Ecto neural progenitor cell (in vitro differentiated cells): ENCODE measurements around the gene CFAP65.

Experiments used
- DNase-seq: peaks from one replicate; pipeline ENCODE4 v3.0.0-alpha.2; 2018; ENCODE audit warnings: low spot score

CFAP65 gene

GRCh38 chr2:219041252-219041651, at the start of gene CFAP65:
Gene CFAP65, minus strand, starts transcription at chr2:219041516. Its CDS starts 2,468 bp downstream, at chr2:219039048.
- DNase-seq = peak; percentile 80

DNA sequence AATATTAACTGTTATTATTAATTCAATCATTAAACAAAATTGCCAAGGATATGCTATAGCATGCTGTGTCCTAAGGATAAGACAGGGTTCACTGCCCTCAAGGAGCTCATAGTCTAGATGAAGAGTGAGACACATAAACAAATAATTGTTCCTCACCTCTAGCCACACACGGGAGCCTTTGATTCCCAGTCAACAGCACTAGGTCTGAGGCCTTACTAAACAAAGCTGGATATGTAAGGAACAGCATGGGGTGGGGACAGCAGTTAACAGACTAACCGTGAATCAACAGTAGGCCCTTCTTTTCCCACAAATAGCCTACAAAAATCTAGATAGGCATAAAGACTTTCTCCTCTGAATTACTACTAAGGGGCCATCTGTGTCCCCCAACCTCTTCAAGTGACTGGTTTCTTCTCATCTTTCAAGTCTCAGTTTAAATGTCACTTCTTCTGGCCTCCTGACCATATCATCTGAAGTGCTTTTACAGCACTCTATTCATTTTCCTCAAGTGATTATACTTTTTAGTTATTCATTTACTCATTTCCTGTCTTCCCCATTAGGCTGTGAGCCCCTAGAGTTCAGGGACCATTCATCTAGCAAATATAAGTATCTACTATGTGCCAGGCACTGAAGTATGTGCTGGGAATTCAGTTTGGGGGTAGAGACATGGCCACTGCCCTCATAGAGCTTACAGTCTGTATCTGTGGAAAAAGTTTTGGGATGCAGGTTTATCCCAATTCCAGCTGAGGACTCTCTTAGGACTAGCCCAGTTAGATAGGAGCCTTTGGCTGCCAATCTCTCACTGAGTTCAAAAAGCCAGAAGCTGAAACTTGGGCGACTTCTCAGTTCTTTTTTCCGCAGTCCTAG, 49.4 kb upstream of the CFAP65 start:
- DNase-seq = no peak

DNA sequence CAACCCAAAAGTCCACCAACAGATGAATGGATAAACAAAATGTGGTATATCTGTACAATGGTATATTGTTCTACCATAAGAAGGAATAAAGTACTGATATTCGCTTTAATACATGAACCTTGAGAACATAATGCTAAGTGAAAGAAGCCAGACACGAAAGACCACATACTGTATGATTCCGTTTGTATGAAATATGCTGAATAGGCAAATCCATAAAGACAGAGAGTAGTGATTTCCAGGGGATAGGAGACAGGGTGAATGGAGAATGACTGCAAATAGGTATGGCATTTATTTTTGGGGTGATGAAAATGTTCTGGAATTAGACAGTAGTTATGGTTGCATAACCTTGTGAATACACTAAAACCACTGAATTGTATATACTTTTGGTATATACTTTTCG, 48.0 kb upstream of the CFAP65 start:
- no peak for DNase-seq

DNA sequence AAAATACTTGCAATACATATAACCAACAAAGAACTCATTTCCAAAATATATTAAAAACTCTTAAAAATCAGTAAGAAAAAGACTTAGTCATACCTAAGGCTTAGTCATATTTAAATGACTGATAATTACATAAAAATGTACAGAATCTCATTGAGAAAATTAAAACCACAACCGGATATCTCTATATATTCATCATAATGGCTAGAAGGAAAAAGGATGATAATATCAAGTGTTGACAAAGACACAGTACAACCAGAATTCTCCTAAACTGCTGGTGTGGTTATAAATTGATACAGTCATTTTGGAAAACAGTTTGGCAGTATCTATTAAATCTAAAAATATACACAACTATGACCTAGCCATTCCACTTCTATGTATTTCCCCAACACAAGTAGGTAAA, 46.5 kb upstream of the CFAP65 start:
- no peak for DNase-seq

DNA sequence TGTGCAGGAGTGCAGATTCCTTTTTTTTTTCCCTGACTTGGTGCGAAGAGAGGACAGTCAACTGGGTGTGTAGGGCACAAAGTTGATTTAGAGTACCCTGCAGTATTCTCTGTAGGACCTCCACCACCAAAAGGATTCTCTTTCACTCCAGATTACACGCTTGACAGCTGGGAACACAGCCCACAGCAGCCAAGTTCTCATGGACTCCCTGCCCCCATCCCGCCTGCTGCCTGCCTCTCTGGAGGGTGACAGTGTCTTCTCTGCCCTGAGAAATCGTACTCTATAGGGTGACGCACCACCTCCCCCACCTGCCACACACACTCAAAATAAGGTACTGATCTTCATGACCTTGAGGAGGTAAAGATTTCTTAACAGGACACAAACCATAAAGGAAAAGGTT, 46.0 kb upstream of the CFAP65 start:
- no peak for DNase-seq

- no peak for DNase-seq
Observed at GRCh38 chr2:219086196-219086595, 44.9 kb upstream of the CFAP65 start.

GRCh38 chr2:219084791-219085190, 43.5 kb upstream of the CFAP65 start:
- no peak for DNase-seq

DNA sequence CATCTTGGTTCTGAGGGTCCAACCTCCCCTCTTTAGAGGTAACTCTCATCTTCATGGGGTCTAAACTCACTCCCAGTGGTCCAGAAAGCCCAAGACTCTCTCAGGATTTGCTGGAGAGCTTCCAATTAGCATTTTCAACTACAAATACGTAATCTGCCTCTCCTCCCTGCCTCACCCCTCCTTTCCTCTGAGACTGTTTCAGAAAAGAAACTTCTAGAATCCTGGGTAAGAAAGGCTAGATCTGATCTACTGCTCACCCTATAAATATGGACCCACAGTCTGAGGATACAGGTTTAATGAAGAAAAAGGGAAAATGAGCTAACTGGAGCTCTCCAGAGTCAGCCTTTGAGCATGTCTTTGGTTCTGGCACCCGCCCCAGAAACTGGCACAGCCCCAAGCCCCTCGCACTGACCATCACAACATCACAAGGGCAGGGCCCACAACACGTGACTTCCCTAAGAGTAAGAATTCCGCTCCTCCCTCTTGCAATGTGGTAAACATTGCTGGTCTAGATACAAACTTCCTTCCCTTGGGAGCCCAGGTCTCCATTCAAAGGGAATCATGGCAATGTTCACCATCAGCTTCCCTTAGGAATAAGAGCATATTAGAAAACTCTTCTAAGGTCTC, 41.1 kb upstream of the CFAP65 start:
- no peak for DNase-seq

- DNase-seq = no peak
Observed at GRCh38 chr2:219081701-219082331, 40.5 kb upstream of the CFAP65 start.

- no peak for DNase-seq
Observed at GRCh38 chr2:219081096-219081495, 39.8 kb upstream of the CFAP65 start.

DNA sequence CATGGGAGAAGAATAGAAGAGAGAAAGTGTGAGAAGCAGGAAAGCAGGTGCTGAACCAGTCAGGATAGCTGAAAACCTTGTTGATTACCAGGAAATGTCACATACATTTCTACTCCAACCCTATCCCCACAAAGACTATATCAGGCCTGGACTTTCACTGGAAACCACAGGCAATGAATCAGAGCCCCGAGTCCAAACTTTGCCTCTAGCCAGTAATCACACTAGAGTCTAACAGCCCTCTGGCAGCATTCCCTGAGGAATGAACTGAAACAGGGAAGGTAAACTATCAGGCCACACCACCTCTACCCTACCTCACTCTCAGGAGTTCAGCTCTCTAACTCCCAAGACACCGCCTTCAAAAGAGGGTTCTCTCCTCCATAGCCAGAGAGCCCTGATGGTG, 38.1 kb upstream of the CFAP65 start:
- no peak for DNase-seq

- no peak for DNase-seq
Observed at GRCh38 chr2:219078951-219079350, 37.6 kb upstream of the CFAP65 start.

GRCh38 chr2:219078126-219078525, 36.8 kb upstream of the CFAP65 start:
- no peak for DNase-seq

DNA sequence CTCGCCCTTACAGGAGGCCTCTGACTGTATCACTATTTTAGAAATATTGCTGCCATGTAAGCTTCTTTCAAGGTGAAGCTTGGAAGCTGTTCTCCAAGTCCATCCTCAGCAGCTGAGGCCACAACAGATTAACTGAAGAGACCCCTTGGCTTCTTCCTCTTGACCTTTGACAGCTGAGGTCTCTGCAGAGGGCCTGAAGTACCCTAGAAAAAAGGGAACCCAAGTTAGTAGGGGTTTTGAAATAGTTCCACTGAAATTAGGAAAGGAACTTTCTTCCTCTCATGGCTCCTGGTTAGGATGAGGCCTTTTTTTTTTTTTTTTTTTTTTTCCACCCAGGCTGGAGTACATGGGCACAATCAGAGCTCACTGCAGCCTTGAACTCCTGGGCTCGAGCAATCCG, 34.9 kb upstream of the CFAP65 start:
- DNase-seq = no peak

DNA sequence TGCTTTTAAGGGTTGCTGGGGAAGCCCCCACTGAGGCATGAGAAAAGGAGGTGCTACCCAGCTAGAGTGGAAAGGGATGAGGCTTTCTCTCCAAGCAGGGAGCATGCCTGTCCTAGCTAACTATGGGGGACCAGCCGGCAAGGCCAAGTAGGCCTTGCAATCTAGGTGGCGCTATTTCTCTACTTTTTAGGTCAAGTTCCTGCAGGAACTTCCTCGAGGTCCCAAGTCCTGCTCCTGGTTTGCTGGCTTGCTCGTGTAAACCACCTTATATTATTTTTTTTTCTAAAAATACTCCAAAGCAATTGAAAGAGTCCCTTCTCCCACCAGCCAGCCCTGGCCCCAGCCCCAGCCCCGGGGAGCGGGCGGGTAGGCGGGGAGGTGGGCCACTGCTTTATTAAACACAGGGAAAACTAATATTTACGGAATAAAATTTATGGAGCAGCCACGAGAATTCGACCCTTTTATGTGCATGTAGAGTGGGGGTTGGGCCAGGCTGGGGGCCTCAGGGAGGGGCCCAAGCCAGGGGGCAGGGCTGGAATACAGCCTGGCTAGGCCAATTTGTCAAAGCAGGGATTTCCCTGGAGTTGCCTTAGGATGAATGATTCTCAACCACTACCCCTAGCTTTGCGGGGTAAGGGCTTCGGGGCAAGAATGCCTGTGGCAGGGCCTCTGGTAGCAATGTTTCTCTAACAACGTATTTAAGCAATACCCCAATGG, 32.3 kb upstream of the CFAP65 start:
- peak; percentile 58 for DNase-seq

- DNase-seq = no peak
Observed at GRCh38 chr2:219072741-219073250, 31.5 kb upstream of the CFAP65 start.

- DNase-seq = no peak
Observed at GRCh38 chr2:219071131-219071816, 30.0 kb upstream of the CFAP65 start.

DNA sequence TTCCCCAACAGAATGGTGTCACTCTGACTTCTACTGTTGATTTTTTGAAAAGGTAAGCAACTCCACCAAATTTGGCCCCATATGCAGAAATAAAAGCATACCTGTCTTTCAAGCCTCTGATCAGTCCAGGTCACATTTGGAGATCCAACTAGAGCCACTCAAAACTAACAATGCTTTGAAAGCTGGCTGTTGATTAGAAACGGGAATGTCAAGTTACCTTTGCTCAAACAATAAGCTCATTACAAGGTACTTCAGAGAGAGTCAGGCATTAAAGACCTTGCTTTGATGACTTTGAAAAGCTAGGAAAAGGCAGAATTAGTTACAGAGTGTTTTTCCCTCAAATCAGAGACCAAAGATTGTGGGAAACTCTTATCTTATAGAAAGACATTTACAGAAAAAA, 24.2 kb upstream of the CFAP65 start:
- DNase-seq = no peak

GRCh38 chr2:219062081-219062480, 20.8 kb upstream of the CFAP65 start:
- no peak for DNase-seq

DNA sequence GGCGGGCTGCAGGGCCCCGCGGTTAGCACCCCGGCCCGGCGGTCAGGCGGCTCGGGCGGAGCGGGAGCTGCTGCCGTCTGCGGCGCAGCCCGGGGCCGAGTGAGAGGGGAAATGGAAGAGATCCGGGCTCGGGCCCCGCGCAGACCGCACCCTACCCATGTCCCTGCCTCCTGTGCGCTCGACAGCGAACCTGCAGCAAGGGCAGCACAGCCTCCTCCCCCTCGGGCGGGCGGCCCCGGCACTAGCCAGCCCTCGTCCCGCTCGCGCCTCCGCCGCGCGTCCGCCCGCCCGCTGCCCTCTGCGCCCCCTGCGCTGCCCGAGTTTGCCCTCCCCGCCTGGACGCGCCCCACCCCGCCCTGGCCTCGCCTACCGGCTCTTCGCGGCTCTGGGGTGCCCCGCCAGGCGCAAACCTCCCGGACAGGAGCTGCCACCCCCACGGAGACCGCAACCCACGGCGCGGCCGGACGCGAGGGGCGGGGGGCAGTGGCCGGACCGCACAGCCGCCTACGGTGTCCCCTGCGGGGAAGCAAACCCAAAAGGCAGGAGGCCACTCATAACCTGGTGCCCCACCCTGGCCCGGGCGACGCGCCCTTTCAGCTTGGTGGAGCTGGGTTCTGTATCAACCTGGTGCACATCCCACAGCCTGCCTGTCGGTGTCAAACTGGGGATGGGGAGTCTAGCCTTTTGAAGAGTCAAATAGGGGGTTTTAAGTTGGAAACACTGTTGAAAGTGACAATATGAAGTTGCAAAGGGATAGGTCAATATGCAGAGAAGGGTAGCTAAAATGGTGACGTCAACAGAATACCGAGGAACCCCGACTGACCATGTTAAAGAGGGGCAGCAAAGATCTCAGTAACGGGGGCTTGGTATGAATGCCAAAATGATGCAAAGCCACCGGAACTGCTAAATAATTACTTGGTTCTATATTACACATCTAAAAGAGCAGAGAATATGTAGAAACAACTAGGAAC, 19.8 kb upstream of the CFAP65 start, which contains the start of gene IHH:
IHH (minus strand) TSS at position 101 of the 971 bp plus-strand sequence. CDS start 454 bp downstream, outside the sequence.
- peak; percentile 63 for DNase-seq
